ENCODE data around the gene TEDC1. TPM values are rescaled to one million over a fixed set of nuclear protein-coding genes. Genes with fewer than 3 reads are reported as not detected.

The TEDC1 gene, protein sequence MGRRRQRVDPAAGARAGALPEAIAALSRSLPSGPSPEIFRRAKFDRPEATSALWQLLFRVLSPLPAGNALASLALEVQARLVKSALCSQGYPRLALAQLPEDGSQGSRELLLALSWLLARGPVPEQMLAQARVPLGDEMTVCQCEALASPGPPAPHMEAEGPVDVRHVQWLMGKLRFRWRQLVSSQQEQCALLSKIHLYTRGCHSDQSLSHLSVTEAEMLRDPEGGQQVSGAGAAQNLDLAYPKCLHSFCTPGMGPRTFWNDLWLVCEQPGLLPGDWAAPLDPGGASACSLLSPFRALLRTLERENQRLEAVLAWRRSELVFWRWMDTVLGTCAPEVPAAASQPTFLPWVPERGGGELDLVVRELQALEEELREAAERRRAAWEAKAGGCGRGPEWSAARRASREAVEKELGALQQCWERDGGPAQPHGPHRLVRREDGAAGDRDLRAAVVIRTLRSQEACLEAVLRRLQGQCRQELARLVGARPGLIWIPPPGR
- 9.9 and 18.8 TPM in 2 replicates for total RNA-seq

DNA sequence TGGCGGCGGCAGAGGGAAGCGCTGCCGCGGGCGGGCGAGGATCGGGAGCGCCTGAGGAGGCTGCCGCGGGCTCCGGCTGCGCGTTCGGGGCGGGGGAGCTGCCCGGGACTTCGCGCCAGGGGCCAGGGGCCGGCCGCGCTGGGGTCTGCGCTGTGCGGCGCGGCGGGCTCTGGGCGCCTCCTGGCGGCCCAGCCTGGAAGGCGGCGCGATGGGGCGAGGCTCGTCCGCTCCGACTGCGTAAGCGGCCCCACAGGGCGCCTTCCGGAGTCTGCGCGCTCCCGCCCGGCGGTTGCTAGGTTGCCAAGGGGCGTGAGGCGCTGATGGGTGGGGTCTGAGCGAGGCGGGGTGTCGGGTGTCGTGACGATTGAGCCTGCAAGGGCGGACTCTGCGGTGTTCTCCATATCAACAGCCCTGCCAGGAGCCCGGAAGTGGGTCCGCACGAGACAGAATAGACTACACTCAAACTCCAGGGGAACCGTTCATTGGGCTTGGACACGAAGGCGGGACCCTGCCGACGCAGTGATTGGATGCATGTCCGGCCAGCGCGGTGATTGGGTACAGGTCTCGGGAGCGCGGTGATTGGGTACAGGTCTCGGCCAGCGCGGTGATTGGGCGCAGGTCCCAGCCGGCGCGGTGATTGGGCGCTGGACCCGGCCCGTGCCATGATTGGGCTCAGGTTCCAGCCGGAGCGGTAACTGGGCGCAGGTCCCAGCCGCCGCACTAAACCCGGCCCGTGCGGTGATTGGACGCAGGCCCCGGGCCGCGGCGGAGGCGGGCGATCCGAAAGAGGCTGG is at the start of gene TEDC1:
Gene TEDC1, plus strand, starts transcription at position 675 of the 794 bp plus-strand sequence. CDS start 130 bp downstream, outside the sequence.

DNA sequence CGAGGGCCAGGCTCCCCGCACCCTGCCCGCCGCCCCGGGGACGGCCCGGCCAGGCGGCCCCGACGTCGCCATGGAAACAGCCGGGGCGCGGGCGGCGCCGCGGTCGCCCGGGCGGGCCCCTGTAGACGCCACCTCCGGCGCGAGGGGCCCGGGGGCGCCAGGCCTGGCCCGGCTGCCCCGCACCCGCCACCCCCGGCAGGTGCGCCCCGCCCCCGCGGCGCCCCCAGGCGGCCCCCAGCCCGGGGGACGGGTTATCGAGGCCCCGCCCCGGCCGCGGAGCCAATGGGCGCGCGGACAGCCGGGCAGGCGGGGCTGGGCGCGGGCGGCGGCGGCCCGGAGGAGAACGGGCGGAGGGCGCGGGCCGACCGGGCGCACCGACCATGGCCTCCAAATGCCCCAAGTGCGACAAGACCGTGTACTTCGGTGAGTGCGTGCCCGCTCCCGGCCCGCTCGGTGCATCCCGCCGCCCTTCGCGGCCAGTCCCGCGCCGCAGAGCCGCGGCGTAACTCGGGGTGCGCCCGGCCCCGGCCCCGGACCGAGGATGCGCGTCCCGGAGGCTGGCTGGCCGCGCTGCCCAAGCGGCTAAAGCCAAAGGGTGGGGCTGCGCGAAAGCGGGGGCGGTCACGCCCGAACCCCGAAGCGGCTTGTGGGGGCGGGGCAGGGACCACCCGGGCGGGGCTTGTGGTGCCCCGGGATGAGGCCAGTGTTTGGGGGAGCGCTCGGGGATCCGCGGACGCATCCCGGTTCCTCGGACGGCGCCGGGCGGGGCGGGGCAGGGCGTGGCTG is 16.4 kb upstream of the TEDC1 start, which contains the start of gene CRIP2:
Gene CRIP2, plus strand, starts transcription at position 339 of the 786 bp plus-strand sequence. Its CDS starts 42 bp downstream, at position 381.

DNA sequence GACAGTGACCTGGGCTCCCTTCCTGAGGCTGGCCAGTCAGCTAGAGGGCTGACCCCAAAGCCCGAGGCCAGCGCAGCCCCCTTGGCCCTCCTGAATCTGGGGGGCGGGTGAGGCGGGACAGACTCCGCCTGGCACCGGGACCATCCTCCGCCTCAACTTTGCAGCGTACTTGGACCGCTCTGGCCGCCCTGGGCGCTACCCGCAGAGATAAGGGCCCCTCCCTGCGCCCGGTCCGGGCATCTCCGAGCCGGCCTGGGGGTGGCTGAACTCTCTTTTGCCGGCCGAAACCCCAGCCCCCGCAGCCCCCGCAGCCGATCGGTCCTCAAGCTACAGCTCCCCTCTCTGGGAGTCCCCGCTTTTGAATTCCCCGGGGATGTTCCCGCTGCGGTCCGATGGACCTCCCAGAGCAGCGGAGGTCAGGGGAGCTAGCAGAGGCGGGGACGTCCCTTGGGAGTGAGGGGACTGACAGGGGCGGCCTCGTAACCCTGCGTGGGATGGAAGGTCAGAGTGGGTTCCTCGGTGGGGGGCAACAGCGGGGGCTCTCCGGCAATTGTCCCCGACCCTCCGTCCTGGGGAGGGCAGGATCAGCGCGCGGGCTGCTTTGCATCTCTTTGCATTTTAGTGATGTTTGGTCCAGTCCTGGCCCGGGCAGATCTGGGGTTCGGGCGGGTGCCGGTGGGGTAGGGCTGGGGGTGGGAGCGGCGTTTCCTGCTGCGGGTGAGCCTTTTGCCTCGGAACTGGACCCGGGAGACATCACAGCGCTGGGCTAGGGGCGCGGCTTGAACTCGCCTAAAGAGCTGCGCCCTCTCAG is 4.7 kb upstream of the TEDC1 start, which contains the start of gene CRIP1:
Gene CRIP1, plus strand, starts transcription at position 724 of the 811 bp plus-strand sequence. CDS start 374 bp downstream, outside the sequence.

DNA sequence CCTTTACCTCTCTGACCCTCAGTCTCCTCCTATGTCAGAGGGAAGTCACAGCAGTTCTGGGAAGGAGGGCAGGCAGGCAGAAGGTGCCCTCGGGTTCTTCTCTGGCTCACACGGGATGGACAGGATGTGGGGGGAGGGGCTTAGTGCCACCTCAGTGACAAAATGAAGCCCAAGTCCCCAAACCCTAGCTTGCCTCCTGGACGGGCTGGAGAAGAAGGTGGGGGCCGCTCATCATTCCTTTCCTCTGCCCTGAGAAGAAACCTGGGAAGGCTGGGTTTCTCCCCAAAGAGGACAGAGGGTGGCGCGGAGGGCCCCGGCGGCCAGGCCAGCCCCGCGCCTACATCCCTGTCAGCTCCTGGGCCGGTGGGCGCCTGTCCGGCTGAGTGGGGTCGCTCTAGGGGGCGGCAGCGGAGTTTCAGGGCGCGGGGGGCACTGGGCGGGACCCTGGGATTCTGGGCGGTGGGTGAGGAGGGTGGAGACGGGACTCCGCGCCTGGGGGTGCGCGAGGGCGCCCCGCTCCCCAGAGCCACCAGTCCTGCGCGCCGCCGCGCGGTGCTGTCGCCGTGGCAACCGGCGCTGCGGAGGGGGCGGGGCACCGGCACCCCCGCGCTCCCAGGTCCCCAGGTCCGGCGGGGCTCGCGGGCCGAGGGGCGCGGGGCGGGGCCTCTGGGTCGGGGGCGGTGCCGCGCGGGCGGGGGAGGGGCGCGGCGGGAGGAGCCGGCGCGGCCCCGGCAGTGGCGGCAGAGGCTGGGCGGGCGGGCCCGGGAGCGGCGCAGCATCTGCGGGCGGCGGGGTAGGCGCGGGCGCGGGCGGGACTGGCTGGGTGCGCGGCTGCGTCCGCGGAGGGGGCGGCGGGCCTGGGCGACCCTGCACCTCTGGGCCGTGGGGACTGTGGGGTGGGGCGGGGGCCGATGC is 35.1 kb downstream of the TEDC1 start, which contains the start of gene TMEM121:
Gene TMEM121, plus strand, starts transcription at position 723 of the 915 bp plus-strand sequence. CDS start 2,252 bp downstream, outside the sequence.

Other genes starting within 250 kb of the TEDC1 start
- gene BTBD6, start 242.7 kb upstream of the TEDC1 start, total RNA-seq = 51.5 and 56.8 TPM in 2 replicates
- gene BRF1, start 190.2 kb upstream of the TEDC1 start, total RNA-seq = 31.1 and 51.7 TPM in 2 replicates
- 37.9 and 78.4 TPM in 2 replicates for gene PACS2, start 176.5 kb upstream of the TEDC1 start, total RNA-seq
- under 0.01 and 0.06 TPM in 2 replicates for gene TEX22, start 92.7 kb upstream of the TEDC1 start, total RNA-seq
- 32.5 and 62.4 TPM in 2 replicates for gene MTA1, start 71.4 kb upstream of the TEDC1 start, total RNA-seq
- gene CRIP2, start 16.4 kb upstream of the TEDC1 start, total RNA-seq = 195 and 200 TPM in 2 replicates
- gene CRIP1, start 4.4 kb upstream of the TEDC1 start, total RNA-seq = 0.25 and 4.5 TPM in 2 replicates
- gene TMEM121, start 35.3 kb downstream of the TEDC1 start, total RNA-seq = 3.7 and 6.7 TPM in 2 replicates